Glutamatergic neuron (in vitro differentiated cells): Measurements from ENCODE around the gene TRMT2A. TPM values are rescaled to one million over a fixed set of nuclear protein-coding genes. Genes with fewer than 3 reads are reported as not detected.

Experiments
- DNase-seq: peaks from one replicate; pipeline ENCODE4 v3.0.0; 2022
- H3K27ac Mint-ChIP-seq: one replicate; pipeline ENCODE4 v1.8.0; 2020; ENCODE audit warnings: mild to moderate bottlenecking, mixed read lengths, inconsistent platforms; ENCODE audit not compliant: unreplicated experiment
- H3K27me3 Mint-ChIP-seq: one replicate; pipeline ENCODE4 v1.8.0; 2020; ENCODE audit warnings: mild to moderate bottlenecking, moderate library complexity, mixed read lengths, inconsistent platforms; ENCODE audit not compliant: unreplicated experiment
- H3K36me3 Mint-ChIP-seq: one replicate; pipeline ENCODE4 v1.8.0; 2020; ENCODE audit warnings: mild to moderate bottlenecking, mixed read lengths, inconsistent platforms; ENCODE audit not compliant: unreplicated experiment
- H3K4me1 Mint-ChIP-seq: one replicate; pipeline ENCODE4 v1.8.0; 2020; ENCODE audit warnings: mild to moderate bottlenecking, low read depth, mixed read lengths, inconsistent platforms; ENCODE audit not compliant: unreplicated experiment
- H3K4me3 Mint-ChIP-seq: one replicate; pipeline ENCODE4 v1.8.0; 2020; ENCODE audit warnings: mild to moderate bottlenecking, mixed read lengths, inconsistent platforms; ENCODE audit not compliant: unreplicated experiment
- H3K9me3 Mint-ChIP-seq: one replicate; pipeline ENCODE4 v1.8.0; 2020; ENCODE audit warnings: mild to moderate bottlenecking, moderate library complexity, mixed read lengths, inconsistent platforms; ENCODE audit not compliant: unreplicated experiment
- total RNA-seq: library from RNA; stranded (reverse); fragmentation: NEBNext Ultra II Directional; extraction: Animal tissue kit (Norgen Biotek cat#: 25700); gene quantifications from one replicate; pipeline ENCODE4 v1.2.1, GENCODE V29; 2021; ENCODE audit not compliant: unreplicated experiment
- TF ChIP-seq, protein P1 (sequence below): fragments of 200-600 bp; sonication (generic); IDR thresholded peaks from one replicate; pipeline ENCODE4 v1.5.0; 2021; ENCODE audit not compliant: partially characterized antibody, unreplicated experiment

The TRMT2A gene
- total RNA-seq, 1 donor from 2014 or later, result 62.1 TPM

DNA sequence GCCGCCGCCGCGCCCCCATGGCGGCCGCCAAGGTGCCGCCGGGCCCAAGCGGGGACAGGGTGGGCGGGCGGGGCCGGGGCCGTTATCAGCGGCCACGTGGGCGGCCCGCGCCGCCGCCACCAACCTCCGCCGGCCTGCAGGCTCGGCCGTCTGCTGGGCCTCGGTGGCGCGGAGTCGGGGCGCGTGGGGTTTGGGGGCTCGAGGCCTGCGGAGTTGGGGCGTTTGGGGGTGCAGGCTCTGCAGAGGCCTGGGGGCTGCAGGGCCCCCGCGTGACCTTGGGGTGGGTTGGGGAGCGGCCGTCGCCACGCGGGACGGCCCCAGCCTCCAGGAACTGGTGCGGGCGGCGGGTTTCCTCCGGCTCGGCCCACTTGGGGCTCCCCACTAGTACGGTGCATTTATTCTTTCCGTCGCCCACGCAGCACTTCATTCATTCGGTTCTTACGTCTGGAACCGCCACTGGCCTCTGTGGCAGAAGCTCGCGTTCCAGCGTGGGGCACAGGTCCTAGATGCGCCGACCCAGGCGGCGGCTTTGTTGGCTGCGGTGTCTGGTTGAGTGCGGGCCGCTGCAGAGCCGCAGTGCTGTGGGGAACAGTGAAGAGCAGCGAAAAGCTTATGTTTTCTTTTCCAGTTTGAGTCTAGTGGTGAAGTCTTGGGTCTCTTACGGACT, 740 bp upstream of the TRMT2A start:
- Mint-ChIP-seq H3K4me1 (peaks cover 4% of the 10 kb centered on the region), H3K9me3 (peaks cover 5% of the 10 kb centered on the region), H3K27ac (peak overlapping the region; percentile 81), H3K4me3 (peak overlapping the region; percentile 91), H3K36me3 (no peaks in the 10 kb centered on the region), H3K27me3 (peaks cover 12% of the 10 kb centered on the region)
- peak; percentile 34 for DNase-seq
- TF ChIP-seq, protein P1, sequence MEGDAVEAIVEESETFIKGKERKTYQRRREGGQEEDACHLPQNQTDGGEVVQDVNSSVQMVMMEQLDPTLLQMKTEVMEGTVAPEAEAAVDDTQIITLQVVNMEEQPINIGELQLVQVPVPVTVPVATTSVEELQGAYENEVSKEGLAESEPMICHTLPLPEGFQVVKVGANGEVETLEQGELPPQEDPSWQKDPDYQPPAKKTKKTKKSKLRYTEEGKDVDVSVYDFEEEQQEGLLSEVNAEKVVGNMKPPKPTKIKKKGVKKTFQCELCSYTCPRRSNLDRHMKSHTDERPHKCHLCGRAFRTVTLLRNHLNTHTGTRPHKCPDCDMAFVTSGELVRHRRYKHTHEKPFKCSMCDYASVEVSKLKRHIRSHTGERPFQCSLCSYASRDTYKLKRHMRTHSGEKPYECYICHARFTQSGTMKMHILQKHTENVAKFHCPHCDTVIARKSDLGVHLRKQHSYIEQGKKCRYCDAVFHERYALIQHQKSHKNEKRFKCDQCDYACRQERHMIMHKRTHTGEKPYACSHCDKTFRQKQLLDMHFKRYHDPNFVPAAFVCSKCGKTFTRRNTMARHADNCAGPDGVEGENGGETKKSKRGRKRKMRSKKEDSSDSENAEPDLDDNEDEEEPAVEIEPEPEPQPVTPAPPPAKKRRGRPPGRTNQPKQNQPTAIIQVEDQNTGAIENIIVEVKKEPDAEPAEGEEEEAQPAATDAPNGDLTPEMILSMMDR, result no peak

DNA sequence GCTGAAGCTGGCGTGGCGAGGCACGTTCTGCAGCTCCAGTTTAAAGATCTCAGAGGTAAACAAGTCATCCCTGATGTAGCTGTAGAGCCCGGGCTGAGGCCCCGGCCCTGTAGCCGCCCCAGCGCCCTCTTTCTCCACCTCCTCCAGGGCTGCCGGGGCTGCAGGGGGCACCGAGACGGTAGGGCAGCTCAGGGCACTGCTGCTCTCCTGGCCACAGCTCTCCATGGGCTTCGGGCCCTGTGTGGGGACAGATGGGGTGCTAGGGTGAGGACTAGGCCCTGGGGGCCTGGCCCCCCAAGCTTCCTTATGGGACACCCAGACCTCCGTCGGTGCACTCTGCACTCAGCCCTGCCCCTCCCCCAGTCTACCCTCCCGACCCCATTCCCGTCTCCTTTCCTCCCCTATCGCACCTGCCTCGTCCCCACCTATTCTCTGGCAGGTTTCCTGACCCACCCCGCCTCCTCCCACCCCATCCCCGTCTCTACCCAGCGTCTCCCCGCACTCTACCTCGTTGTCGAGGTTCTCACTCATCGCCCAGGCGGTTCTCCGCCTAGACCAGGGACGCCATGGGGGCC, 563 bp downstream of the TRMT2A start:
- Mint-ChIP-seq H3K36me3 (no peaks in the 10 kb centered on the region), H3K4me1 (peaks cover 4% of the 10 kb centered on the region), H3K9me3 (peaks cover 5% of the 10 kb centered on the region), H3K4me3 (peak overlapping the region; percentile 86), H3K27me3 (peaks cover 12% of the 10 kb centered on the region), H3K27ac (peak overlapping the region; percentile 89)
- DNase-seq, result no peak
- TF ChIP-seq, protein P1, result no peak

DNA sequence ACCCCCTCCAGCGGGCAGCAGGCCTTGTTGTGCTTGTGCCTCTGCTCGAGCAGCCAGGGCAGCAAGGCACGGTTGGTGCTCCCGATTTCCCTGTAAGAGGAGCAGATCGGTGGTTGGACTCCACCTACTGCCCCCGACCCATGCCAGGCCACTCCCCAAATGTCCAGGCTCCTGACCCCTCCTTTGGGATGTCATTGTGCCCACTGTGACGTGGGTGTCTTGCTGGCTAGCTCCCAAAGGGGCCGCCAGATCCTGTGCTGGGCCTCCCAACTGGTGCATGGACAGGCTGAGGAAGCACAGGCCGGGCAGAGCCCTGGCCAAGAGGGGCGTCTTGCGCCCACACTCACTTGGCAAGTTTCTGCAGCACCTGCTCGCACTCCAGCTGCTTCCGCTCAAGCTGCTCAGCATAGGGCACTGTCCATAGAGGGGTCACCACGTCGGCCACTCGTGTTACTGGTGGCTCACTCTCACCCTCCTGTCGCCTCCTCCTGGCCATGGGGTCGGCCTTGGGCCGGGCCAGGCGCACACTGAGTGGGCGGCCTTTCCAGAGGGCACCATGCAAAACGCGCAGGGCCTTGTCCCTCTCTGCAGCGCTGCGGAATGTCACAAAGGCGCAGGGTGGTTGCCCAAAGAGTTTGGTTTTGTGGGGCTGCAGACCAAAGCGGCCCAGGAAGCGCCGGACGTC, 1.2 kb downstream of the TRMT2A start, which contains the start of gene RANBP1:
Gene RANBP1, plus strand, starts transcription at position 414 of the 685 bp plus-strand sequence. Its CDS starts 81 bp downstream, at position 495.
- Mint-ChIP-seq H3K27ac (peak within 1 kb of the TSS; percentile 89), H3K27me3 (peaks cover 17% of the 10 kb centered on the region), H3K4me1 (peaks cover 4% of the 10 kb centered on the region), H3K4me3 (peak within 1 kb of the TSS; percentile 86), H3K36me3 (no peaks in the 10 kb centered on the region), H3K9me3 (peaks cover 5% of the 10 kb centered on the region)
- TF ChIP-seq, protein P1, result no peak
- peak; percentile 14 for DNase-seq

DNA sequence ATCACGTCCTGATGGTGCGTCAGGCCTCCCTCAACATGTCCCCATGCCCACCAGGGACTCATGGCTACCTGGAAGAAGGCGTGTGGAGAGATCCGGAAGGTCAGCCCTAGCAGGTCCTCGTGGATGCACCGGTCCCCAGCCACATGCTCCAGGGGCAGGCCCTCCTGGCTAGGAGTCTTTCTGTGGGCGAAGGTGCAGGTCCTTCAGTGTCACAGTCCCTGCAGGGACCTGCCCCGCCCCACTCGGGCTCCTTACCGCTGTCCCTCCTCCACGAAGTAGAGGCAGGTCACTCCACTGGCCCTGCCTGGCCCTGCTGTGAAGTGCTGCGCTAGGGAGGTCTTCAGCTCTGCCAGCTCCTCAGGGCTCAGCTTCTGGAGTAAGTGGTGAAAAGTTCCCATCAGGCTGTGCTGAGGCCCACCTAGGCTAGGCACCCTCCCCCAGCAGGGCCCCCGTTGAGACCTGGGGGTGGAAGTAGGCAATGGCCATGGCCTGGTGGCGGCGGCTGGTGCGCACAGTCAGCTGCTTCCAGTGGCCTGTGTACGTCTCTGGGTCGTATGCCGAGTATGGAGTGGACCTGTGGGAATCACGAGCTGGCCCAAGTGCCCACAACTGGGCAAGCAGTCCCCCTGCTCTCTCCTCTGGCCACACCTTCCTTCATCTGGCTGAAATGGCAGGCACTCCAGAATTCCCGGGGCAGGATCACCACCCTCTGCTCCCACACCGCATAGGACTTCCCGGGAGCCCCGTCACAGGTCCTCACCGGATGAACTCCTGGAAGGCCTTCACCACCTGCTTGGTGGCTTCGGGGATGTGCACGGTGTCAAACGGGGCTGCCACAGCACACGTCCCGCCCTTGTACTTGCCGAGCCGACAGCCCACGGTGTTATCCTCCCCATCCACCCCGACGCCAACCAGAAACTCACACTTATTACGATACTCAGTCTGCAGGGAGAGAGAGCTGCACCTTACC, 2.2 kb downstream of the TRMT2A start:
- TF ChIP-seq, protein P1, result no peak
- Mint-ChIP-seq H3K27ac (peak overlapping the region; percentile 70), H3K4me3 (peak overlapping the region; percentile 73), H3K9me3 (peaks cover 5% of the 10 kb centered on the region), H3K27me3 (peaks cover 21% of the 10 kb centered on the region), H3K36me3 (no peaks in the 10 kb centered on the region), H3K4me1 (peaks cover 4% of the 10 kb centered on the region)
- peak; percentile 11 for DNase-seq
